NCI-H748 treated with DMSO at 0.1 percent for 48 hours (cell line): Measurements from ENCODE around the gene KCNT1.
"Not testable (repeated sequence)": the region's sequence is repeated elsewhere in the genome, so short reads cannot be mapped to it uniquely, and the experiment has no call there.

ENCODE experiments used
- DNase-seq: peaks from one replicate; lab custom pipeline; 2025; lab: John Stamatoyannopoulos, UW

KCNT1 gene

DNA sequence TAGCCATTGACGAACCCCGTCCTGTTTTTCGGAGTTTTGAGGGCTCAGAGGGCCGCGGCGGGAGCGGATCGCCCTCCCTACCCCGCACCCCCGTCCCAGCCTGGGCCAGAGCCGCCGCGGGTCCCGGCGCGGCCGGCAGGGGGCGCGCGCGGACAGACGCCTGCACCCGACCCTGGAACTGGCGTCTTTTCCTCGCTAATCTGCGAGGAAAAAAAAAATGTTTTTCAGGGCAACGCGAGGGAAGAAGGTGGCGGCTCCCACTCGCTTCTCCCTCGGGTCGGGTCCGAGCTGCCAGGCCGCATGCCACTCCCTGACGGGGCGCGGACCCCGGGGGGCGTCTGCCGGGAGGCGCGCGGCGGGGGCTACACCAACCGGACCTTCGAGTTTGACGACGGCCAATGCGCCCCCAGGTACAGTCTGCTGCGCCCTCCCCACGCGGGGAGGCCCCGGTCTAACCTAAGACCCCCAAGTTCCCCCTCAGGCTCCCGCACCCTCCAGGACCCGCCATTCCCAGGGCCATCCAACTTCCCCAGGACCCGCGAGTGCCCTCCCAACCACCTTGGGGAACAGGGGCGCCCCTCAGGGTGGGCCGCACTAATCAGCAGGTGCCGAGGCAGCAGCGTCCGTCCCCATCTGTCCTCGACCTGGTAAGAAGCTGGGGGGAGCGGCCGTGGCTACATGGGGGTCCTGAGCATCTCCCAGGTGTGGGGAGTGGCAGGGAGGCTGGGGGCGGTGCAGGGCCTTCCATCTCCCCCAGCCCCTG, at the start of gene KCNT1:
TSS of gene KCNT1 (plus strand) at position 227 of the 763 bp plus-strand sequence. CDS start at position 301, 74 bp downstream.
- DNase-seq: peak; percentile 31

DNA sequence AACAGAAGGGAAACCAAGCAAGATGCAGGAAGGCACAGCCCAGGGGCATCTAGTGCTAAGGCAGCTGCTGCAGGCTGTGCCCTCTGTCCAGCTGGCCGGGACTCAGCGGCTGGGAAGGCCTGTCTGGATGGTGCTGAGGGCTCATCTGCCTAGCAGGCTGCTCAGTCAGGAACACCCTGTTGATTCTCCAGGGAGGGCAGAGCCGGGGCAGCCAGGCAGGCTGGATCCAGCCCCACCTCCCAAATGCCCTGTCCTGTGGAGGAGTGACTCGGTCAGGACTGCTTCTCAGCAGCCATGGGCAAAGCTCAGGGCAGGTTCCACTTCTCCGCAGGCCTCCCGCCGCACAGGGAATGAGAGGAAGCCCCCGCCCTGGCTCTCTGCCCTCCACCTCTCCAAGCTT, 46.7 kb upstream of the KCNT1 start:
- DNase-seq: no peak

DNA sequence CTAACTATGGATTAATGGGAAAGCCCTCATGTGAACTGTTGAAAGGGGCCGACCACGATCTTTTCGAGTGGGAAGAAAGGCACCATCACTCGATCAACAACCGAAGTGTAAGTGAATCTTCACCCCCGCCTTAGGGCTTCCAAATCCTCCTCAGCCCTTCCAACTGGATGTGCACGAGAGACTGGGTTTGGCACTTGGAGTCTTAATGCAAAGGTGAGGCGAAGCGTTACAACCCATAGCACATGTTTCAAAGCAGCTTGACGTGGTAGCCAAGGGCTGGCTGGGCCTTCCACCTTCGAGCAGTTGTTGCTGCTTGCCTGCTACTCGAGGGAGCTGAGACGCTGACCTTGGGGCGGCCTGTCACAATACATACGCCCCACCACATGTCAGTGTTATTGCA, 44.6 kb upstream of the KCNT1 start:
- no peak for DNase-seq

DNA sequence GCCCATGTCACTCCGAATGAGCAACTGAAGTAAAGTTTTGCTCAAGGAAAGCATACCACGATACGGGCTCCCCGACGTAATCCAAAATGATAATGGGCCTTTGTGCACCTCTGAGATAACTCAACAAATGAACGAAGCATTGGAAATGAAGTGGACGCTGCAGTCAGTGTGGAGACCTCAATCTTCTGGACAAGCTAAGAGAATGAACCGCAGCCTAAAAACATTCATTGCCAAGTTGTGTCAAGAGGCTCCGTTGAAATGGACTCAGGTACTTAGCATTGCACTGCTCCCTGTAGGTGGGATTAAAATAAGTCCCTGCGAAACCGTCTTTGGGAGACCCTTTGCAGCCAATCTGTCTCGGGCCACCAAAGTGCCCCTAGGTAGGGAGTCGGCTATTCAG, 42.7 kb upstream of the KCNT1 start:
- DNase-seq: no peak

DNA sequence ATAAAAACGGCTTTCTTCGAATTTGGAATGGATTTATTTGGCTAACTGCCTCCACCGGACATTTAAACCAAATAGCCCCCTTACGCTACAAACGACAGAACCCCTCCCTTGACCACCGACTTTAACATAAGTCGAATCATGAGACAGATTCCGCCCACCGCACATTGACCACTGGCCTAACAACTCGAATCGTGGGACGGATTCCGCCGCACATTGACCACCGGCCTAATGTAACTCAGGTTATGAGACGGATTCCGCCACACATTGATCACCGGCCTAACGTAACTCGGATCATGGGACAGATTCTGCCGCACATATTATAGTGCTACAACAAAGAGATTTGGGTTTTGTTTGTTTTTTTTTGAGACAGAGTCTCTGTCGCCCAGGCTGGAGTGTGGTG, 41.6 kb upstream of the KCNT1 start:
- no peak for DNase-seq

DNA sequence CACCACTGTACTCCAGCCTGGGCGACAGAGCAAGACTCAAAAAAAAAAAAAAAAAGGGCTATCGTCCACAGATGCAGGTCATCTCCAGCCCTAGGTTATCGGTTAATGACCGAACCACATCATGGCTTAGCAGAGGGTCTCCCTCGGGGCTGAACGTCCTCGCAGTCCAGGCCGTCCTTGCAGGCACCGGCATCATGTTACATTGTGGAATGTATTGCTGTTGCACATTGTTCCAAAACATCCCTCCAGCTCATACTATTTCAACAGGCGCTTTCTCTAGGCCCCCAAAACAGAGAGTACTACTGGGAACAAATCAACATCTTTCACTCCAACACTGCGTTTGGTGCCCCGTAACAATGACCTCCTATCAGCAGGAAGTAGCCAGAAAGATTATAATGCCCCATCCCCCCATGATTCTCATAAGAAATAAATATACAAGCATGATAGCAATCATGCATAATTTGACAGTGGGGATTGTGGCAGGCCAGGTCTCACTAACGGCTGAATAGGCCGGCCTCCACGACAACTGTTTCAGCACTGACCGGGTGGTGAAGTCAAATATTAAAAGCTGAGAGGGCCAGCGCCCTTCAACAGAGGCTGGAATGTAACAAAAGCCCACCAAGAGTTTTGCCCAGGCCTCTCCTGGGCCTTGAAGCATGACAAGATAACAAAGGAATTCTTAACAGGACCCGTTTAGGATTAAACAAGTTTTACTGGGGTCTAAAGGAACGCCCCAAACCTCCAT, 40.0 kb upstream of the KCNT1 start:
- DNase-seq: no peak

DNA sequence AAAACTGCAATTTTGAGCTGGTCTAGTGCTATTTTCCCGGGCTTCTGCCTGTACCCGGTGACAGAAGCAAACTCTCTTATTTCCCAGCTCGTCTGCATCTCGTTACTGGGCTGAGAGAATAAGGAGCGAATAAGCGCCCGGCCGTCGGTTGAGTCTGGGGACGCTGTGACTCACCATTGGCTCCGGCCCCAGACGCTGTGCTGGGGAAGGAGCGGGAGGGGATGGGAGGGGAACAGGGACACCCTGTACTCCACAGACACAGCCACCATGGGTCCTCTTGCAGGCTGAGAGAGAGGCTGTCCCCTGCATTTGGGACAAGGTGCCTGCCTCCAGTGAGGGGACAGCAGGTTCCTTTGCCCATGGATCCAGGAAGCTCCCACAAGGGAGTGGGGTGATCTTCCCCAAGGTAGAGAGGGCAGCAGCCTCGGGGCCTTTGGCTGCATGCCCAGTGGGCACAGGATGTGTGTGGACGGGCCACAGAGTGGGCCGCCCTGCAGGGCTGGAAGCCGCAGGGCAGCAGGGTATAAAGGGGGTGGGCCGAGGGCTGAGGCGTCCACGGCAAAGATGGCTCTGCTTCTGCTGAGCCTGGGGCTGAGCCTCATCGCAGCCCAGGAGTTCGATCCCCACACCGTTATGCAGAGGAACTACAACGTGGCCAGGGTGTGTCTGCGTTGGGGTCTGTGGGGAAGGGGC, 39.1 kb upstream of the KCNT1 start, which contains the start of gene LCN9:
TSS of gene LCN9 (plus strand) at position 552 of the 693 bp plus-strand sequence. CDS start at position 565, 13 bp downstream.
- DNase-seq: no peak

DNA sequence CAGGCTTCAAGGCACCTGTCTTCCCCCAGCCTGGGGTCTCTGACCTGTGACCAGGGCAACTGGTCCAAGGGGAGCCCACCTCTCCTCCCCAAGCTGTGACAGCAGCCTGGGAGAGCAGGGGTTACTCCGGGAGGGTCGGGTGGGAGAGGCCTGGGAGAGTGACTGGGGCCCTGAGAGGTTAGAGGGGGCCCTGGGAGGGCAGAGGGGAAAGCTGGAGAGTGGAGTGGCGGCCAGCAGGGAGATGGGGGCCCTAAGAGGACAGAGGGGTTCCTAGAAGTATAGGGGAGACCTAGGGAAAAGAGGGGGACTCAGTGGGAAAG, 38.6 kb upstream of the KCNT1 start:
- DNase-seq: no peak

DNA sequence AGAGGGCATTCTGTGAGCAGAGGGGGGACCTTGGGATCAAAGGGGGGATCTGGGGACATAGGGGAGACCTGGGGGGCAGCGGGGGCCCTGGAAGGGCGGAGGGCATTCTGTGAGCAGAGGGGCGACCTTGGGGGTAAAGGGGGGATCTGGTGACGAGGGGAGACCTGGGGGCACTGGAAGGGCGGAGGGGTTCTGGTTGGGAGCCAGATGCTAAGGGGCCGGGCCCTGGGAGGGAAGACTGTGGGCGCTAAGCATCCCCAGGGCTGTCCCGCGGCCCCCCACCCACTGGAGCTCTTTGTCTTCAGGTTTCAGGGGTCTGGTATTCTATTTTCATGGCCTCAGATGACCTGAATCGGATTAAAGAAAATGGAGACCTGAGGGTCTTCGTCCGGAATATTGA, 38.1 kb upstream of the KCNT1 start:
- DNase-seq: no peak

DNA sequence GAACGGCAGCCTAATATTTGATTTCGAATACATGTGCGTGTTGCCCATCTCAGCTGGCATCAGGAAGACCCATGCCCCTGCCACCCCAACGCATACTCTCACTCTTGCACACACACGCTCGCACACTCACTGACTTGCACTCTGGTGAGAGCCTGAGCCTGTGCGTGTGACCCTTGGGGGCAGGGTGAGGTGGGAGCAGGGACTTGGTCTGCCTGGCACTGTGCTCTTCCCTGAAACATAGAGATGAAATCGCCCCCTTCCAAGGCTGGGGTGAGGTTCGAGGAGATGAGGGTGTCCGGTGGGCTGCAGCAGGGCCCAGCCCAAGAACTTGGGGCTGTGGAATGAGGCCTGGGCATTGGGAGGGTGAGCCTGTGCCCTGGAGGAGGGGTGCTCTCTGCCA, 37.7 kb upstream of the KCNT1 start:
- DNase-seq: no peak

DNA sequence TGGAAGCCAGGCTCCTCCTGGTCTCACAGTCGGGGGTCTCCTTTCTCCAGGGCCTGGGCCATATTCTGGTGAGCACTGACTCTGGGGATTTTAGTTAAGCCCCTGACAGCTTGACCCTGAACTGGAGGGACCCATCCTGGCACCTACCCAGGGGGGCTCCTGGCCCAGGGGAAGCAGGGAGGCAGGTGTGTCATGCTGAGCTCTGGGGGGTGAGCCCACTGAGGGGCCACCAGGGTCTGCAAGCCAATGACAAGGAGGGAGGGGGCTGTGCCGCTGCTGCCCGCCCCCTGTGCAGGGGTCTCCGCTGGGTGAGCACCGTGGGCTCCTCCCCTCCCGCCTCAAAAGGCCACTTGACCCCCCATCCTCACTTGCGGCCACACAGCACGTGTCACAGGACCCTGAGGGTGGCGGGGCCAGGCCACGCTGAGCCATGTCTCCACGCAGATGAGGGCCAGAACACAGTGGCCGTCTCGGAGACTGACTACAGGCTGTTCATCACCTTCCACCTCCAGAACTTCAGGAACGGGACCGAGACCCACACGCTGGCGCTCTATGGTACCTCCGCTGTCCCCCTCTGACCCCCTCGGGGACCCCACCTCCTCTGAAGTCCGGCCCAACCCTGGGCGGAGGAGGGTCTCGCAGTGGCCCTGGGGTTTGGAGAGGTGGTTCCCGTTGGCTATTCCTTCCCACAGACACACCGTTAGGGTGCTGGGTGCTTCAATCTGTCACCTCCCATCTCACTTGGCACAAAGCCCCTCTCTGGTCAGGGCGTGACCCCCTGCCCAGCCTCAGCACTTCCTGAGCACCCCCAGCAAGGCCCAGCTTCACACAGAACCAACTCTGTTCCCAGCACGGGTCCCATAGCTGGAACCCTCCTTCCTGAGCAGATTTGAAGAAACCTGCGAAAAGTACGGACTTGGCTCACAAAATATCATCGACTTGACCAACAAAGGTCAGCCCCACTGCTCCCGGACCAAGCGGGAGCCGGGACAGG, 36.9 kb upstream of the KCNT1 start:
- no peak for DNase-seq

DNA sequence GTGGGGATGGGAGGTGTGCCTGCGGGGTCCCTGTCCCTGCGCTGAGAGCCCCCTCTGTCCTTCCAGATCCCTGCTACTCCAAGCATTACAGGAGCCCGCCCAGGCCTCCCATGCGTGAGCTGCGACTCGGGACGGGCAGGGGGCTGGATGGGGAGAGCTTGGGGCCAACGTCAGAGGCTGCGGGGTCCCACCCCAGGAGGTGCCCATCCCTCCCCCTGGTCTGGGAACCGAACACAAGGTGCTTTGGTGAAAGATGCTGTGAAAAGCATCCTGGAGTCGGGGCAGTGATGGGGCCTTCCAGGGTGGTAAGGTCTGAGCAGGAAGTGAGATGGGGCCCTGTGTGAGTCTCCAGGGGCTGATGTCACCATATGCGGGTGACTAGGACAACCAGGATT, 36.2 kb upstream of the KCNT1 start:
- DNase-seq: no peak

DNA sequence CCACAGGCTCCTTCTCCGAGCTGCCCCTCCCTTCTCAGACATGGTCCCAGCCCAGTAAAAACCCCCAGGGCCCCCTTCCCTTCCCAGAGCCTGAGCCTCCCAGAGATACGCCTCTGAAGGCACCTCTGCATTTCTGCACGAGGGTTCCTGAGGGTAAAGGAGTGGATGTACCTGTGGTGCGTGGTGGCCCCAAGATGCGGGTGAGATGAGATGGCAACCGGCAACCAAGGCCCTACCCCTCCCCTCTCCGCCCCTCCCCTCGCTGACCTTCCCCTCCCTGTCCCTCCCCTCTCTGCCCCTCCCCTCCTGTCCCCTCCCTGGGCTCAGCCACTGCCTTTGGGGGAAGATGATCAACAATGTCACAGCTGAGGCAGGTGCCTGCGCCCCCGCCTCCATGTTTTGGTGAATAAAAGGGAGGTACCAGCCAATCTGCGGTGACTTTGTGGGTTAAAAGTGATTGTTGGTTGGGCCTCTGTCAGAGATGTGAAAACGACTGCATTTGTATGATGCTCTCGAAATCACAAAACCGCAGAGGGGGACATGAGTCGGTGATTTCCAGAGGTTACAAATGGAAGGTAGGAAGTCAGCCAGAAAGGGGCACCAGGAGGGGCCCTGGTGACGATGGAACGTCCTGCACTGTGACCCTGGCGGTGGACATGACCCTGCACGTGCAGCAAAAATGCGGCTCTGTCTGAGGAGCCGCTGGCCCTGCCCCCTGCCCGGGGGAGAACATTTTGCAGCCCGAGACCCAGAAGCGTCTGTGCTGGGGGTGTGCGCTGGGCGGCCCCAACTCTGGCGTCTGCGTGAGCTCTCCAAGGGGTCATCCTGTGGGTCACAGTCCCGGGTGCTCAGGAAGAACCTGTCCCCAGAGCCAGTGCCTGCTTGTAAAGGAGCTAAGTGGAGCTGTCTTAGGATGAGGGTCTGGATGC, 35.2 kb upstream of the KCNT1 start:
- DNase-seq: no peak

DNA sequence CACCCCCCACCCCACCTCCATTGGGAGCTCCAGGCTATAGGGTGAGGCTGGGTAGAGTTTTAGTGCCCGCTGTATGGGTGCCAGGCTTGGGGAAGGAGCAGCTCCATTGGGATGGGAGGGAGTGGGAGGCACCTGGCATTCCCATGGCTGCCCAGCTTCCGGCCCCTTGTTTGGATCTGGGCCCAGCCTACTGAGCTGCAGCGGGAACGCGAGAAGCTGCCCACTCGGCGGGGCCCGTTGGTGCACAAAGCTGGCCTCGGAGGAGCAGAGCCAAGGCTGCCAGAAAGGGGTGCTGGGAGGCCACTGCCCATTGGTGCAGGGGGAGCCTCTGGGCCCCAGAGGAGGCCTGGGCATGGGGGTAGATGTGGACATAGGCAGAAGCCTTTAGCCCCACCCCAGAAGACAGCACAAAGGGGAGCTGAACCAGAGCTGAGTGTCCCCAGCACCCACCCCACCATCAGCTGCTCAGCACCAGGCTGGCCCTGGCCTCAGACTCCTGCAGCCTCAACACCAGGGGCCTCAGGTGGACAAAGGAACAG, 34.5 kb upstream of the KCNT1 start:
- DNase-seq: no peak

DNA sequence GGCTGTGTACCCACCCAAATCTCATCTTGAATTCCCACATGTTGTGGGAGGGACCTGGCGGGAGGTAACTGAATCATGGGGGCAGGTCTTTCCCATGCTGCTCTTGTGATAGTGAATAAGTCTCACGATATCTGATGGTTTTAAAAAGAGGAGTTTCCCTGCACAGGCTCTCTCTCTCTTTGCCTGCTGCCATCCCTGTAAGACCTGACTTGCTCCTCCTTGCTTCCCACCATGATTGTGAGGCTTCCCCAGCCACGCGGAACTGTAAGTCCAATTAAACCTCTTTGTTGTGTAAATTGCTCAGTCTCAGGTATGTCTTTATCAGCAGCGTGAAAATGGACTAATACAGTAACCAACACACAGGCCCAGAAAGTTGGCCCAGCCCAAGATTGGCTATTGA, 33.0 kb upstream of the KCNT1 start:
- DNase-seq: not testable (repeated sequence)

DNA sequence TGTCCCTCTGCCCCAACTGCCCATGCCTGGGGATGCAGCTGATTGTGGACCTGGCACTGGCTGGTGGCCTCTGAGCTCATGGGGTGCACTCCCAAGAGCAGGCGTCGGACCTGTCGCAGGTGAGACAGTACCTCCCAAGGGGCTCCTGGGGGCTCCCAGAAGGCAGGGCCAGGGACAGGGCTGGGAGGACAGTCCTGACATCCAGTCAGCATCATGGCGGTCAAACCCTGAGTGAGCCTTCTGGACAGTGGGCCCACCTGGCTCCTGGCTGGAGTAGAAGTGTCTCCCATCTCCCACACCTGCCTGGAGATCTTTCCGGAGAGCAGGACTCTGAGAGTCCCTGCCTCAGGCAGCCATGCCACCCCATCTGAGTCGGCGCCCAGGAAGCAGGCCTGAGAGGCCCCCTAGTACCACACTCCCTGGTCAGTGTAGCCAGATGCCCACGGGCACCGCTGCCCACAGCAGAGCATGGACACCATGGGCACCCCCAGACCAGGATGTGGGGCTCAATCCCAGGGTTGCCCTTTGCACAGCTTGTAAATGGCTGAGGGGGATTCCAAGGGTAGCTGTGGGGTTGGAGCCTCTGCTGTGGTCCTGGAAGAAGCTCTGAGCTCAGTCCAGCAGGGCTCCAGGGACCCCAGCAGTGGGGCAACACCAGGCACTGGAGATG, 32.2 kb upstream of the KCNT1 start:
- no peak for DNase-seq

DNA sequence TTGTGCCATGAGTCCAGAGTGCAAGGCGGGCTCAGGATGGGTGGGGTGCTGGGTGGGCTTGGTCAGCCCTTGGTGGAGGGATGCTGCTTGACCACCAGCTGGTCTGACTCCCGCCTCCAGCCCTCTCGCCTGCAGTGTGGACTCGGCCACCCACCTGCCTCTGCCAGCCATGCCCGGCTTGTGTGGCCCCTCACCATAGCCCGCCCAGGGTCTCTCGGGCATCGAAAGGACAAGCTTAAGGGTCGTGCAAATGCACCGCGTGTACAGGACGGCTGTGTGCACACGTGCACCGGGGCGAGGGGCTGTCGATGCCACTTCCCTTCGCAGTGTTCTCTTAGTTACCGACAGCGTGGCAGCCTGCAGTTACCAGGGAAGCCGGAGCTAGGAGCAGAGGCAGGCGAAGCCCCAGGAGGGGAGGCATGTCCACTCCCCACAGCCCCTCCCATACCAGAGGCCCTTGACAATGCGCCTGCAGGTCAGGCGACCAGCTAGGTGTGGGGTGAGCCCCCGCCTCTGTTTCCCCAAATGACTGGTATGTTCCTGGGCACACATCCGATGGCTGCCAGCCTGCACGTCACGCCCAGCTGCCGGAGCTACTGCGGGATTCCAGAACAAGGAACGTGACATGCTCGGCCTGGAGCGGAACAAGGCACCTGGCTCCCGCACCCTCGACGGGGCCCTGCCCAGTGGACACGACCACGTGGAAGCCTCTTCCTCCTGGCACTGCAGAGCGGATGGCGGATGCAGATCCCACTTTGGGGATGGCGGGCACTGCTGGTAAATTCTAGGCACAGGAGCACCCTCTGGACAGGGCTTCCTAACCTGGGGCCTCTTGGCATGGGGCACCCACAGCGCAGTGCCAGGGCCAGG, 31.0 kb upstream of the KCNT1 start:
- no peak for DNase-seq

DNA sequence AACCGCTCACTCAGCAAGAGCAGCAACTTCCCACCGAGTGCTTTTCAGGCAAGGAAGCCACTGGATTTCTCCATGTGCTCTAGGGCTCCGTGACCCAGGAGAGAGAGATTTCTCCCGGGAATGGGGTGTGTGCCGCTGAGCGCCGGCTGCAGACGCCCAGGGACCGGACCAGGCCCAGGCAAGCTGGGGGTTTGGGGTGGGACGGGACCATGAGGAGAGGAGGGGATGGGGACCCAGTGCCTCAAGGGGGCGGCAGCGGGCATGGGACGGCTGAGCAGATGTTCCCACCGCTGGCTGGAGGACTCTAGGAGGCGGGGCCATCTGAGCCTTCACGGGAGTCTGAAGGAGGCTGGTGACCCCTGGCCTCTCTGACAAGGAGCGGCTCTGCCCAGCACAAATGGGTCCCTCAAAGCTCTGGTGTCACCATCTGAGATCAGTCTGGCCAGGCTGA, 30.4 kb upstream of the KCNT1 start:
- DNase-seq: no peak

DNA sequence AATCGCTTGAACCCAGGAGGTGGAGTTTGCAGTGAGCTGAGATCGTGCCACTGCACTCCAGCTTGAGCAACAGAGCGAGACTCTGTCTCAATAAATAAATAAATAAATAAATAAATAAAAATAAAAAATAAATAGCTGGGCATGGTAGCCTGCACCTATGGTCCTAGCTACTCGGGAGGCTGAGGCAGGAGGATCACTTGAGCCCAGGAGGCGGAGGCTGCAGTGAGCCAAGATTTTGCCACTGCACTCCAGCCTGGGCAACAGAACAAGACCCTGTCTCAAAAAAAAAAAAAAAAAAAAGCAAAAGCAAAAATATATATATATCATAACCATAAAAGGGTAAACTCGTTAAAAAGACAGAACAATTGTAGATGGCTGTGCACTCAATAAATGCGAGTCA, 29.2 kb upstream of the KCNT1 start:
- DNase-seq: not testable (repeated sequence)
